IMR-90 (cell line): ENCODE measurements around the gene SMIM5. TPM values are rescaled to one million over a fixed set of nuclear protein-coding genes. Genes with fewer than 3 reads are reported as not detected.

Experiments used
- ATAC-seq: fragments of 200-7000 bp; cut with Tn5 transposase; 2 replicates; pipeline ENCODE4 v1.9.1; 2020; ENCODE audit warnings: low read depth, mild to moderate bottlenecking, moderate library complexity
- BruUV-seq: library from RNA; stranded (reverse); fragments of 400-500 nt; replicated peaks from 2 replicates; lab custom pipeline; 2021; lab: Mats Ljungman, UMichigan
- CTCF ChIA-PET: fragments of 300-600 bp; formaldehyde crosslinking; extraction: SDS; loops from one replicate; lab custom pipeline; 2021; ENCODE audit warnings: antibody characterized with exemption; lab: Yijun Ruan, JAX
- POLR2A ChIA-PET: fragments of 300-600 bp; sonication (Branson Sonifier 250); formaldehyde crosslinking; loops from one replicate; lab custom pipeline; 2022; ENCODE audit warnings: antibody characterized with exemption; ENCODE audit not compliant: unreplicated experiment; lab: Charles Lee
- DNase-seq: peaks from one replicate; pipeline ENCODE4 v3.0.0; 2013
- H2AFZ ChIP-seq: replicated peaks from 2 replicates; pipeline ENCODE3; 2013; ENCODE audit warnings: low read length, mild to moderate bottlenecking; ENCODE audit not compliant: poor library complexity
- H2AK5ac ChIP-seq: 2 replicates; pipeline ENCODE4 v1.6.1; 2013; ENCODE audit warnings: low read depth, low read length, inconsistent platforms
- H2AK9ac ChIP-seq: replicated peaks from 2 replicates; pipeline ENCODE3; 2013; ENCODE audit warnings: mild to moderate bottlenecking, low read depth, low read length, moderate library complexity; ENCODE audit not compliant: poor library complexity
- H2BK120ac ChIP-seq: 2 replicates; pipeline ENCODE4 v1.6.1; 2013; ENCODE audit warnings: low read depth, low read length, inconsistent platforms
- H2BK15ac ChIP-seq: 3 replicates; pipeline ENCODE4 v1.6.1; 2013; ENCODE audit warnings: low read depth, low read length, inconsistent platforms
- H2BK20ac ChIP-seq: 2 replicates; pipeline ENCODE4 v1.6.1; 2013; ENCODE audit warnings: low read depth, mild to moderate bottlenecking, inconsistent platforms, low read length, moderate library complexity
- H2BK5ac ChIP-seq: 2 replicates; pipeline ENCODE4 v1.6.1; 2013; ENCODE audit warnings: mild to moderate bottlenecking, low read depth, low read length, inconsistent platforms; ENCODE audit not compliant: poor library complexity, severe bottlenecking
- H3K14ac ChIP-seq: replicated peaks from 2 replicates; pipeline ENCODE4 v1.6.1; 2013; ENCODE audit warnings: low read depth, low read length, inconsistent platforms
- H3K18ac ChIP-seq: 2 replicates; pipeline ENCODE4 v1.6.1; 2013; ENCODE audit warnings: low read depth, low read length, control low read depth
- H3K23ac ChIP-seq: 2 replicates; pipeline ENCODE4 v1.6.1; 2013; ENCODE audit warnings: low read depth, low read length, inconsistent platforms
- H3K27ac ChIP-seq: 2 replicates; pipeline ENCODE4 v1.5.1; 2013; ENCODE audit warnings: mild to moderate bottlenecking, control low read depth, low read length; ENCODE audit not compliant: insufficient read depth
- H3K27me3 ChIP-seq: 2 replicates; pipeline ENCODE4 v1.6.1; 2013; ENCODE audit warnings: low read length; ENCODE audit not compliant: control insufficient read depth, insufficient read depth
- H3K36me3 ChIP-seq: 2 replicates; pipeline ENCODE4 v1.6.1; 2013; ENCODE audit warnings: low read length, mixed read lengths; ENCODE audit not compliant: control insufficient read depth, insufficient read depth
- H3K4ac ChIP-seq: 2 replicates; pipeline ENCODE4 v1.6.1; 2013; ENCODE audit warnings: low read depth, low read length, inconsistent platforms
- H3K4me1 ChIP-seq: 2 replicates; pipeline ENCODE4 v1.6.1; 2013; ENCODE audit warnings: low read length, mixed read lengths; ENCODE audit not compliant: control insufficient read depth, insufficient read depth
- H3K4me2 ChIP-seq: 2 replicates; pipeline ENCODE4 v1.6.1; 2013; ENCODE audit warnings: low read depth, mild to moderate bottlenecking, control low read depth, low read length, moderate library complexity
- H3K4me3 ChIP-seq: 2 replicates; pipeline ENCODE4 v1.5.1; 2013; ENCODE audit warnings: low read depth, mild to moderate bottlenecking, control low read depth, low read length, moderate library complexity; ENCODE audit not compliant: insufficient read depth
- H3K56ac ChIP-seq: 2 replicates; pipeline ENCODE4 v1.6.1; 2013; ENCODE audit warnings: low read length, inconsistent platforms; ENCODE audit not compliant: insufficient read depth; ENCODE audit errors: extremely low read depth
- H3K79me1 ChIP-seq, 2 experiments: 2 replicates each; pipeline ENCODE4 v1.6.1; 2013; ENCODE audit warnings: low read length in 2 of 2, inconsistent platforms in 1 of 2, low read depth in 1 of 2
- H3K9ac ChIP-seq: 2 replicates; pipeline ENCODE4 v1.6.1; 2013; ENCODE audit warnings: low read depth, low read length, control low read depth
- H3K9me1 ChIP-seq: 2 replicates; pipeline ENCODE4 v1.6.1; 2013; ENCODE audit warnings: low read length, inconsistent platforms; ENCODE audit not compliant: insufficient read depth
- H3K9me3 ChIP-seq: 2 replicates; pipeline ENCODE4 v1.6.1; 2013; ENCODE audit warnings: low read length; ENCODE audit not compliant: control insufficient read depth, insufficient read depth
- H4K20me1 ChIP-seq: 2 replicates; pipeline ENCODE4 v1.6.1; 2013; ENCODE audit warnings: low read length, inconsistent platforms; ENCODE audit not compliant: insufficient read depth
- H4K5ac ChIP-seq: 2 replicates; pipeline ENCODE4 v1.6.1; 2013; ENCODE audit warnings: mild to moderate bottlenecking, low read depth, low read length, control low read depth
- H4K8ac ChIP-seq, 2 experiments: 2 replicates each; pipeline ENCODE4 v1.6.1; 2013; ENCODE audit warnings: low read depth in 2 of 2, low read length in 2 of 2, control low read depth in 1 of 2, inconsistent platforms in 1 of 2
- H4K91ac ChIP-seq: 2 replicates; pipeline ENCODE4 v1.6.1; 2013; ENCODE audit warnings: low read depth, low read length, inconsistent platforms; ENCODE audit not compliant: insufficient read depth
- CEBPB ChIP-seq: IDR thresholded peaks from 2 replicates; pipeline ENCODE4 v1.6.1; 2012; ENCODE audit warnings: low read depth, low read length, improper control_type of control experiment
- CHD1 ChIP-seq: IDR thresholded peaks from 2 replicates; pipeline ENCODE4 v1.6.1; 2012; ENCODE audit warnings: low read depth, low read length, improper control_type of control experiment
- FOS ChIP-seq: fragments of 150-350 bp; IDR thresholded peaks from 2 replicates; pipeline ENCODE4 v1.6.1; 2016; ENCODE audit warnings: low read depth, low read length
- MAFK ChIP-seq: IDR thresholded peaks from 2 replicates; pipeline ENCODE4 v1.6.1; 2012; ENCODE audit warnings: low read depth, low read length, improper control_type of control experiment
- MAZ ChIP-seq: IDR thresholded peaks from 2 replicates; pipeline ENCODE4 v1.6.1; 2012; ENCODE audit warnings: low read depth, mild to moderate bottlenecking, low read length, improper control_type of control experiment, moderate library complexity, borderline replicate concordance
- MXI1 ChIP-seq: IDR thresholded peaks from 2 replicates; pipeline ENCODE4 v1.6.1; 2012; ENCODE audit warnings: low read depth, mild to moderate bottlenecking, low read length, moderate library complexity, borderline replicate concordance
- NFE2L2 ChIP-seq: fragments of 150-350 bp; IDR thresholded peaks from 2 replicates; pipeline ENCODE4 v1.6.1; 2016; ENCODE audit warnings: low read depth, mild to moderate bottlenecking, low read length
- POLR2A ChIP-seq: IDR thresholded peaks from 2 replicates; pipeline ENCODE4 v1.6.1; 2012; ENCODE audit warnings: mild to moderate bottlenecking, low read depth, low read length
- RAD21 ChIP-seq: IDR thresholded peaks from 2 replicates; pipeline ENCODE4 v1.6.1; 2012; ENCODE audit warnings: low read length, improper control_type of control experiment
- RCOR1 ChIP-seq: IDR thresholded peaks from 2 replicates; pipeline ENCODE4 v1.6.1; 2012; ENCODE audit warnings: mild to moderate bottlenecking, low read length, improper control_type of control experiment; ENCODE audit not compliant: insufficient replicate concordance
- RFX5 ChIP-seq: IDR thresholded peaks from 2 replicates; pipeline ENCODE4 v1.8.0; 2012; ENCODE audit warnings: low read depth, mild to moderate bottlenecking, low read length, moderate library complexity
- SMC3 ChIP-seq: fragments of 150-350 bp; IDR thresholded peaks from 2 replicates; pipeline ENCODE4 v1.6.1; 2016; ENCODE audit warnings: low read depth, mild to moderate bottlenecking, antibody characterized with exemption, low read length, moderate library complexity
- USF2 ChIP-seq: fragments of 150-350 bp; IDR thresholded peaks from 2 replicates; pipeline ENCODE4 v1.6.1; 2017; ENCODE audit warnings: mild to moderate bottlenecking, antibody characterized with exemption, low read length, low read depth
- WGBS, 2 experiments: methylation state at CpG; one replicate each; pipeline versions ENCODE4 v1.1.5 to v1.1.7; 2013; ENCODE audit warnings: missing lambda C conversion rate in 2 of 2; ENCODE audit not compliant: insufficient read length in 1 of 2; ENCODE audit errors: extremely low coverage in 2 of 2; 5-methylcytosine and 5-hydroxymethylcytosine counted together
- dilution Hi-C: fragments of 300-500 bp; cut with HindIII; formaldehyde crosslinking; loops from one replicate; pipeline ENCODE4 v1.14.3; 2018; ENCODE audit warnings: low sequenced_read_pairs; ENCODE audit not compliant: unreplicated experiment
- in situ Hi-C: fragments of 300-500 bp; cut with MboI; formaldehyde crosslinking; loops from 3 replicates; pipeline ENCODE4 v1.14.3; 2019; ENCODE audit warnings: low sequenced_read_pairs, inconsistent platforms, mixed read lengths
- intact Hi-C: fragments of 100-400 bp; cut with micrococcal nuclease; formaldehyde crosslinking; loops from 2 replicates; pipeline ENCODE4 v1.10.0; 2022
- polyA plus RNA-seq, 3 experiments: library from polyadenylated mRNA; depleted of rRNA; stranded (reverse); fragments of >200 nt; gene quantifications; 2 replicates each; pipeline ENCODE4 v1.2.3, GENCODE V29; 2012; ENCODE audit warnings: low replicate concordance in 1 of 3
- total RNA-seq: library from RNA; depleted of rRNA; stranded (reverse); fragments of >200 nt; gene quantifications from 2 replicates; pipeline ENCODE4 v1.2.3, GENCODE V29; 2012
- TF ChIP-seq, protein P1 (sequence below): conservative IDR thresholded peaks from 2 replicates; pipeline ENCODE4 v1.5.1; 2012; ENCODE audit warnings: mild to moderate bottlenecking, low read depth, low read length, improper control_type of control experiment
- TF ChIP-seq, protein P2 (sequence below): fragments of 150-350 bp; IDR thresholded peaks from 2 replicates; pipeline ENCODE4 v1.6.1; 2016; ENCODE audit warnings: low read depth, mild to moderate bottlenecking, low read length, moderate library complexity, borderline replicate concordance

The SMIM5 gene
- total and polyA plus RNA-seq, 2 of the 4 experiments (the other 2 are of a cell fraction): not detected

DNA sequence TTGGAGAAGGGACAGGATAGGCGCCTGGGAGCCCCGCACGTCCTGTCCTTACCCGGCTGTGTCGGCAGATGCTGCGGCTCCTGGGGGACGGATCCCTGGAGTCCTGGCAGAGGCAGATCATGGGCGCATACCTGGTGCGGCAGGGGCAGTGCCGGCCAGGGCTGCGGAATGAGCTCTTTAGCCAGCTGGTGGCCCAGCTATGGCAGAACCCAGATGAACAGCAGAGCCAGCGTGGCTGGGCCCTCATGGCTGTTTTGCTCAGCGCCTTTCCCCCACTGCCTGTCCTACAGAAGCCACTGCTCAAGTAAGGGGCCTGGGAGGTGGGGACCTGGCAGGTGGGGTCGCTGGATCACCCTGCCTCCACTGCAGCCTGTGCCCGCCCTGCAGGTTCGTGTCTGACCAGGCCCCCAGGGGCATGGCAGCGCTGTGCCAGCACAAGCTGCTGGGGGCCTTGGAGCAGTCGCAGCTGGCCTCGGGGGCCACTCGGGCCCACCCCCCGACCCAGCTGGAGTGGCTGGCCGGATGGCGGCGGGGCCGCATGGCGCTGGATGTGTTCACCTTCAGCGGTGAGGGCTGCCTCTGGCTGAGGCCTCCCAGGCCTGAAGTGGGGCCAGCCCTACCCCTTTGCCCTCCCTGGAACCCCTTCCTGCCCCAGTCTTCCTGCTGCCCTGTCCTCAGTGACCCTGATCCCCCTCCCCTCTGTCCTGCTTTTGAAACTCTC is 20.2 kb upstream of the SMIM5 start:
- H2BK5ac ChIP-seq: no peak overlapping the region
- H2AK9ac ChIP-seq: no peak overlapping the region
- dilution Hi-C loops (no loop called here), intact Hi-C loops (no loop called here), in situ Hi-C loops (no loop called here)
- H4K5ac ChIP-seq: no peak overlapping the region
- no peak overlapping the region for H2BK120ac ChIP-seq
- no TSS peak for BruUV-seq
- no peaks in the 10 kb centered on the region for H3K36me3 ChIP-seq
- POLR2A ChIA-PET: no interaction called here
- CTCF ChIA-PET: interaction anchor here (0.7 kb wide), 1 partner anchor 33 kb away, joined by 5 read pairs; no protein-coding TSS in a partner anchor
- H3K27ac ChIP-seq: no peak overlapping the region
- DNase-seq (no peak), ATAC-seq (no peak)
- TF ChIP-seq RAD21 (no peak), RCOR1 (no peak), FOS (no peak), SMC3 (no peak), CEBPB (no peak), MXI1 (no peak), POLR2A (no peak), RFX5 (no peak), MAZ (no peak), NFE2L2 (no peak), USF2 (no peak), CHD1 (no peak), MAFK (no peak)
- TF ChIP-seq, protein P1, sequence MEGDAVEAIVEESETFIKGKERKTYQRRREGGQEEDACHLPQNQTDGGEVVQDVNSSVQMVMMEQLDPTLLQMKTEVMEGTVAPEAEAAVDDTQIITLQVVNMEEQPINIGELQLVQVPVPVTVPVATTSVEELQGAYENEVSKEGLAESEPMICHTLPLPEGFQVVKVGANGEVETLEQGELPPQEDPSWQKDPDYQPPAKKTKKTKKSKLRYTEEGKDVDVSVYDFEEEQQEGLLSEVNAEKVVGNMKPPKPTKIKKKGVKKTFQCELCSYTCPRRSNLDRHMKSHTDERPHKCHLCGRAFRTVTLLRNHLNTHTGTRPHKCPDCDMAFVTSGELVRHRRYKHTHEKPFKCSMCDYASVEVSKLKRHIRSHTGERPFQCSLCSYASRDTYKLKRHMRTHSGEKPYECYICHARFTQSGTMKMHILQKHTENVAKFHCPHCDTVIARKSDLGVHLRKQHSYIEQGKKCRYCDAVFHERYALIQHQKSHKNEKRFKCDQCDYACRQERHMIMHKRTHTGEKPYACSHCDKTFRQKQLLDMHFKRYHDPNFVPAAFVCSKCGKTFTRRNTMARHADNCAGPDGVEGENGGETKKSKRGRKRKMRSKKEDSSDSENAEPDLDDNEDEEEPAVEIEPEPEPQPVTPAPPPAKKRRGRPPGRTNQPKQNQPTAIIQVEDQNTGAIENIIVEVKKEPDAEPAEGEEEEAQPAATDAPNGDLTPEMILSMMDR: no peak
- TF ChIP-seq, protein P2, sequence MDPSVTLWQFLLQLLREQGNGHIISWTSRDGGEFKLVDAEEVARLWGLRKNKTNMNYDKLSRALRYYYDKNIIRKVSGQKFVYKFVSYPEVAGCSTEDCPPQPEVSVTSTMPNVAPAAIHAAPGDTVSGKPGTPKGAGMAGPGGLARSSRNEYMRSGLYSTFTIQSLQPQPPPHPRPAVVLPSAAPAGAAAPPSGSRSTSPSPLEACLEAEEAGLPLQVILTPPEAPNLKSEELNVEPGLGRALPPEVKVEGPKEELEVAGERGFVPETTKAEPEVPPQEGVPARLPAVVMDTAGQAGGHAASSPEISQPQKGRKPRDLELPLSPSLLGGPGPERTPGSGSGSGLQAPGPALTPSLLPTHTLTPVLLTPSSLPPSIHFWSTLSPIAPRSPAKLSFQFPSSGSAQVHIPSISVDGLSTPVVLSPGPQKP: no peak
- no peak overlapping the region for H2AFZ ChIP-seq
- H4K91ac ChIP-seq: no peak overlapping the region
- H3K79me1 ChIP-seq: no peaks in the 10 kb centered on the region
- H3K18ac ChIP-seq: no peak overlapping the region
- peaks cover 12% of the 10 kb centered on the region for H3K27me3 ChIP-seq
- H4K8ac ChIP-seq: no peak overlapping the region
- H3K9me1 ChIP-seq: no peaks in the 10 kb centered on the region
- no peak overlapping the region for H3K4ac ChIP-seq
- 79% methylated on average over 18 of the region's 27 CpGs; no CpG with 5 or more reads in 1 of the 2 experiments for WGBS, 2 experiments
- H2AK5ac ChIP-seq: no peak overlapping the region
- H3K9ac ChIP-seq: no peak overlapping the region
- H3K4me1 ChIP-seq: no peaks in the 10 kb centered on the region
- no peaks in the 10 kb centered on the region for H3K9me3 ChIP-seq
- no peak overlapping the region for H3K4me2 ChIP-seq
- H3K23ac ChIP-seq: no peak overlapping the region
- H3K4me3 ChIP-seq: no peak overlapping the region
- H2BK15ac ChIP-seq: no peak overlapping the region
- no peak overlapping the region for H2BK20ac ChIP-seq
- no peak overlapping the region for H3K14ac ChIP-seq
- no peak overlapping the region for H3K56ac ChIP-seq
- no peaks in the 10 kb centered on the region for H4K20me1 ChIP-seq
